HG03354 (cell line): ENCODE measurements around the gene HNF4A.

Experiments used
- ATAC-seq: cut with Tn5 transposase; IDR thresholded peaks from one replicate; pipeline ENCODE4 v1.9.1; 2021; ENCODE audit warnings: mild to moderate bottlenecking; ENCODE audit not compliant: unreplicated experiment, poor library complexity, severe bottlenecking

HNF4A gene

GRCh38 chr20:44433751-44434538 lies 78.4 kb downstream of the HNF4A start:
- no peak for ATAC-seq

- ATAC-seq, result no peak
Measured at GRCh38 chr20:44435630-44436335, 80.3 kb downstream of the HNF4A start.

- no peak for ATAC-seq
Measured at GRCh38 chr20:44436393-44436792, 80.9 kb downstream of the HNF4A start.

GRCh38 chr20:44437497-44437896 lies 82.0 kb downstream of the HNF4A start:
- ATAC-seq, result no peak

- no peak for ATAC-seq
Measured at GRCh38 chr20:44438782-44439181, 83.3 kb downstream of the HNF4A start.

GRCh38 chr20:44439318-44439717 lies 83.8 kb downstream of the HNF4A start:
- ATAC-seq, result no peak

GRCh38 chr20:44442298-44443070 lies 87.0 kb downstream of the HNF4A start:
- ATAC-seq, result no peak

GRCh38 chr20:44445742-44446710 lies 90.5 kb downstream of the HNF4A start:
- no peak for ATAC-seq

- ATAC-seq, result no peak
Measured at GRCh38 chr20:44447827-44448419, 92.4 kb downstream of the HNF4A start.

GRCh38 chr20:44448753-44449546 lies 93.5 kb downstream of the HNF4A start:
- no peak for ATAC-seq

GRCh38 chr20:44449864-44450263 lies 94.4 kb downstream of the HNF4A start:
- ATAC-seq, result no peak

- no peak for ATAC-seq
Measured at GRCh38 chr20:44450281-44450889, 94.9 kb downstream of the HNF4A start.

- ATAC-seq, result no peak
Measured at GRCh38 chr20:44450903-44451450, 95.5 kb downstream of the HNF4A start.

- ATAC-seq, result no peak
Measured at GRCh38 chr20:44454306-44454963, 98.9 kb downstream of the HNF4A start.

- ATAC-seq, result no peak
Measured at GRCh38 chr20:44455126-44455525, 99.6 kb downstream of the HNF4A start.

- ATAC-seq, result no peak
Measured at GRCh38 chr20:44456611-44457010, 101.1 kb downstream of the HNF4A start.

- no peak for ATAC-seq
Measured at GRCh38 chr20:44457016-44457415, 101.5 kb downstream of the HNF4A start.
